Liver (tissue), 9 donors: ENCODE results near the gene RIPK1. TPM values are rescaled to one million over a fixed set of nuclear protein-coding genes. Genes with fewer than 3 reads are reported as not detected.

Experiments used
- DNase-seq: peaks from one replicate; pipeline ENCODE4 v3.0.0-alpha.2; 2017; ENCODE audit warnings: low spot score
- H3K27ac ChIP-seq, 2 donors: one replicate each; pipeline ENCODE4 v1.7.0; 2013; ENCODE audit warnings: inconsistent platforms in 2 of 2, low read length in 2 of 2, control low read depth in 1 of 2, low read depth in 1 of 2, mild to moderate bottlenecking in 1 of 2
- H3K27me3 ChIP-seq, 4 donors: one replicate each; pipeline versions ENCODE4 v1.6.1 to v1.7.0; 2013; ENCODE audit warnings: low read length in 3 of 4, inconsistent platforms in 1 of 4, mild to moderate bottlenecking in 1 of 4, moderate library complexity in 1 of 4; ENCODE audit not compliant: control insufficient read depth in 4 of 4, insufficient read depth in 4 of 4
- H3K36me3 ChIP-seq, 4 donors: one replicate each; pipeline versions ENCODE4 v1.6.1 to v1.7.0; 2013; ENCODE audit warnings: low read length in 3 of 4, mild to moderate bottlenecking in 3 of 4, low read depth in 1 of 4, moderate library complexity in 1 of 4; ENCODE audit not compliant: control insufficient read depth in 4 of 4, insufficient read depth in 3 of 4
- H3K4me1 ChIP-seq, 4 donors: one replicate each; pipeline versions ENCODE4 v1.6.1 to v1.7.0; 2013; ENCODE audit warnings: low read length in 3 of 4, mild to moderate bottlenecking in 3 of 4, moderate library complexity in 1 of 4; ENCODE audit not compliant: control insufficient read depth in 4 of 4, insufficient read depth in 4 of 4
- H3K4me3 ChIP-seq, 3 donors: one replicate each; pipeline versions ENCODE4 v1.6.1 to v1.7.0; 2013; ENCODE audit warnings: low read length in 3 of 3, control low read depth in 1 of 3, low read depth in 1 of 3, mild to moderate bottlenecking in 1 of 3
- H3K9ac ChIP-seq, 2 donors: one replicate each; pipeline ENCODE4 v1.7.0; 2013; ENCODE audit warnings: low read length in 2 of 2, mild to moderate bottlenecking in 2 of 2, moderate library complexity in 2 of 2, control low read depth in 1 of 2, low read depth in 1 of 2
- H3K9me3 ChIP-seq, 4 donors: one replicate each; pipeline versions ENCODE4 v1.6.1 to v1.7.0; 2013; ENCODE audit warnings: low read length in 3 of 4; ENCODE audit not compliant: control insufficient read depth in 4 of 4
- ATF3 ChIP-seq: IDR thresholded peaks from 2 replicates; pipeline ENCODE4 v1.6.1; 2016; ENCODE audit warnings: antibody characterized with exemption
- EGR1 ChIP-seq, 2 donors: IDR thresholded peaks; 2 replicates each; pipeline ENCODE4 v1.6.1; 2016 to 2018; ENCODE audit warnings: antibody characterized with exemption in 2 of 2, low read depth in 2 of 2
- FOXA1 ChIP-seq: IDR thresholded peaks from 2 replicates; pipeline ENCODE4 v1.6.1; 2016; ENCODE audit warnings: antibody characterized with exemption
- FOXA2 ChIP-seq: IDR thresholded peaks from 2 replicates; pipeline ENCODE4 v1.6.1; 2016; ENCODE audit warnings: antibody characterized with exemption
- GABPA ChIP-seq, 2 donors: IDR thresholded peaks in 1 of 2; conservative IDR thresholded peaks in 1 of 2; 2 replicates each; pipeline ENCODE4 v1.6.1; 2016; ENCODE audit warnings: antibody characterized with exemption in 2 of 2, mild to moderate bottlenecking in 1 of 2, moderate library complexity in 1 of 2
- HNF4A ChIP-seq, 2 donors: conservative IDR thresholded peaks; 2 replicates each; pipeline ENCODE4 v1.6.1; 2016; ENCODE audit warnings: antibody characterized with exemption in 2 of 2, mild to moderate bottlenecking in 2 of 2
- HNF4G ChIP-seq: IDR thresholded peaks from 2 replicates; pipeline ENCODE4 v1.6.1; 2016; ENCODE audit warnings: antibody characterized with exemption
- JUND ChIP-seq, 2 donors: IDR thresholded peaks; 2 replicates each; pipeline ENCODE4 v1.6.1; 2016; ENCODE audit warnings: antibody characterized with exemption in 2 of 2
- MAX ChIP-seq: IDR thresholded peaks from 2 replicates; pipeline ENCODE4 v1.6.1; 2016; ENCODE audit warnings: antibody characterized with exemption
- NR2F2 ChIP-seq: IDR thresholded peaks from 2 replicates; pipeline ENCODE4 v1.6.1; 2016; ENCODE audit warnings: antibody characterized with exemption
- RAD21 ChIP-seq, 2 donors: IDR thresholded peaks; 2 replicates each; pipeline ENCODE4 v1.6.1; 2016; ENCODE audit warnings: antibody characterized with exemption in 2 of 2, mild to moderate bottlenecking in 2 of 2
- REST ChIP-seq: IDR thresholded peaks from 2 replicates; pipeline ENCODE4 v1.6.1; 2016; ENCODE audit warnings: antibody characterized with exemption, mild to moderate bottlenecking
- RXRA ChIP-seq, 2 donors: IDR thresholded peaks; 2 replicates each; pipeline ENCODE4 v1.6.1; 2017 to 2018; ENCODE audit warnings: antibody characterized with exemption in 2 of 2, mild to moderate bottlenecking in 1 of 2
- SP1 ChIP-seq: IDR thresholded peaks from 2 replicates; pipeline ENCODE4 v1.6.1; 2018; ENCODE audit warnings: antibody characterized with exemption, mild to moderate bottlenecking
- TAF1 ChIP-seq: conservative IDR thresholded peaks from 2 replicates; pipeline ENCODE4 v1.6.1; 2016; ENCODE audit warnings: antibody characterized with exemption, mild to moderate bottlenecking
- YY1 ChIP-seq: IDR thresholded peaks from 2 replicates; pipeline ENCODE4 v1.6.1; 2016; ENCODE audit warnings: antibody characterized with exemption, mild to moderate bottlenecking
- WGBS: extraction: QIAGEN DNeasy Blood & Tissue Kit; methylation state at CpG from one replicate; pipeline ENCODE4 v1.1.7; 2013; 5-methylcytosine and 5-hydroxymethylcytosine counted together
- polyA plus RNA-seq, 2 donors: library from polyadenylated mRNA; stranded (reverse) in 1 of 2; unstranded in 1 of 2; fragments of 200-250 nt in 1 of 2; fragments of >200 nt in 1 of 2; fragmentation: Nextera tagmentation in 1 of 2; extraction: Ambion mirVana in 1 of 2; gene quantifications; one replicate each; pipeline versions ENCODE4 v1.2.1 to v1.2.3, GENCODE V29; 2013 to 2015
- total RNA-seq, 2 donors: library from RNA; depleted of rRNA; stranded (reverse); fragments of >200 nt; gene quantifications; one replicate each; pipeline ENCODE4 v1.2.3, GENCODE V29; 2014
- TF ChIP-seq, protein P1 (sequence below): IDR thresholded peaks from 2 replicates; pipeline ENCODE4 v1.6.1; 2016; ENCODE audit warnings: antibody characterized with exemption
- TF ChIP-seq, protein P2 (sequence below): fragments of 150-350 bp; IDR thresholded peaks from 2 replicates; pipeline ENCODE4 v1.5.1; 2017; ENCODE audit warnings: improper control_type of control experiment, low read depth, low read length; ENCODE audit not compliant: missing input control
- donor health status: healthy.
- donor health status: healthy.
- donor health status: healthy.
- donor health status: healthy.
- donor health status: healthy.

Gene RIPK1
- total and polyA plus RNA-seq, 4 donors = 6.7 to 27.2 (median 13.3) TPM

GRCh38 chr6:3023663-3024483 lies 44.4 kb upstream of the RIPK1 start:
- Histone ChIP-seq H3K27me3 (no peaks in the 10 kb centered on the region), H3K27ac (peak overlapping the region; percentile 78 to 81), H3K4me3 (peak overlapping the region; percentile 47 to 60 (median 49)), H3K36me3 (peaks cover 0 to 12% (median 10%) of the 10 kb centered on the region in 4 donors), H3K4me1 (peaks cover 2 to 18% (median 3%) of the 10 kb centered on the region in 4 donors), H3K9ac (no peak overlapping the region), H3K9me3 (no peaks in the 10 kb centered on the region)
- TF ChIP-seq, protein P1, sequence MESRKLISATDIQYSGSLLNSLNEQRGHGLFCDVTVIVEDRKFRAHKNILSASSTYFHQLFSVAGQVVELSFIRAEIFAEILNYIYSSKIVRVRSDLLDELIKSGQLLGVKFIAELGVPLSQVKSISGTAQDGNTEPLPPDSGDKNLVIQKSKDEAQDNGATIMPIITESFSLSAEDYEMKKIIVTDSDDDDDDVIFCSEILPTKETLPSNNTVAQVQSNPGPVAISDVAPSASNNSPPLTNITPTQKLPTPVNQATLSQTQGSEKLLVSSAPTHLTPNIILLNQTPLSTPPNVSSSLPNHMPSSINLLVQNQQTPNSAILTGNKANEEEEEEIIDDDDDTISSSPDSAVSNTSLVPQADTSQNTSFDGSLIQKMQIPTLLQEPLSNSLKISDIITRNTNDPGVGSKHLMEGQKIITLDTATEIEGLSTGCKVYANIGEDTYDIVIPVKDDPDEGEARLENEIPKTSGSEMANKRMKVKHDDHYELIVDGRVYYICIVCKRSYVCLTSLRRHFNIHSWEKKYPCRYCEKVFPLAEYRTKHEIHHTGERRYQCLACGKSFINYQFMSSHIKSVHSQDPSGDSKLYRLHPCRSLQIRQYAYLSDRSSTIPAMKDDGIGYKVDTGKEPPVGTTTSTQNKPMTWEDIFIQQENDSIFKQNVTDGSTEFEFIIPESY = no peak
- TF ChIP-seq YY1 (peak; percentile 24), TAF1 (no peak), RXRA (IDR thresholded peaks at IDR 0.05) (peak in 1 of 2 donors; percentile 23), GABPA (IDR thresholded peaks at IDR 0.05 in 1 of 2, conservative IDR thresholded peaks at IDR 0.05 in 1 of 2) (peak in 1 of 2 donors; percentile 75), NR2F2 (no peak), ATF3 (no peak), HNF4A (conservative IDR thresholded peaks at IDR 0.05) (no peak), HNF4G (no peak), REST (peak; percentile 35), MAX (peak; percentile 72), RAD21 (IDR thresholded peaks at IDR 0.05) (no peak), FOXA2 (no peak), EGR1 (IDR thresholded peaks at IDR 0.05; ENCODE audit: low read depth in 2 of 2) (no peak), FOXA1 (no peak), JUND (IDR thresholded peaks at IDR 0.05) (peak in 1 of 2 donors; percentile 61), SP1 (peak; percentile 45)
- TF ChIP-seq, protein P2, sequence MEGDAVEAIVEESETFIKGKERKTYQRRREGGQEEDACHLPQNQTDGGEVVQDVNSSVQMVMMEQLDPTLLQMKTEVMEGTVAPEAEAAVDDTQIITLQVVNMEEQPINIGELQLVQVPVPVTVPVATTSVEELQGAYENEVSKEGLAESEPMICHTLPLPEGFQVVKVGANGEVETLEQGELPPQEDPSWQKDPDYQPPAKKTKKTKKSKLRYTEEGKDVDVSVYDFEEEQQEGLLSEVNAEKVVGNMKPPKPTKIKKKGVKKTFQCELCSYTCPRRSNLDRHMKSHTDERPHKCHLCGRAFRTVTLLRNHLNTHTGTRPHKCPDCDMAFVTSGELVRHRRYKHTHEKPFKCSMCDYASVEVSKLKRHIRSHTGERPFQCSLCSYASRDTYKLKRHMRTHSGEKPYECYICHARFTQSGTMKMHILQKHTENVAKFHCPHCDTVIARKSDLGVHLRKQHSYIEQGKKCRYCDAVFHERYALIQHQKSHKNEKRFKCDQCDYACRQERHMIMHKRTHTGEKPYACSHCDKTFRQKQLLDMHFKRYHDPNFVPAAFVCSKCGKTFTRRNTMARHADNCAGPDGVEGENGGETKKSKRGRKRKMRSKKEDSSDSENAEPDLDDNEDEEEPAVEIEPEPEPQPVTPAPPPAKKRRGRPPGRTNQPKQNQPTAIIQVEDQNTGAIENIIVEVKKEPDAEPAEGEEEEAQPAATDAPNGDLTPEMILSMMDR = no peak
- WGBS = 52% methylated on average over 32 of the region's 32 CpGs
- DNase-seq = peak; percentile 89
